ENCODE measurements around the gene SIKE1. TPM values are rescaled to one million over a fixed set of nuclear protein-coding genes. Genes with fewer than 3 reads are reported as not detected.
A peak's percentile ranks its signal among the peaks of the same experiment; 100 is the strongest.
"Not testable (repeated sequence)": the region's sequence is repeated elsewhere in the genome, so short reads cannot be mapped to it uniquely, and the experiment has no call there.

SIKE1 gene
- total RNA-seq = 10 to 100 TPM; 62.7 to 71.0 TPM

GRCh38 chr1:114780344-114781226, at the start of gene SIKE1:
SIKE1 (minus strand) TSS chr1:114780685; CDS start chr1:114780607, 78 bp downstream.
- DNase-seq (peak; percentile 98), ATAC-seq (peak; percentile 98)
- CTCF ChIA-PET = interaction anchor here (1.2 kb wide), 1 partner anchor 16 kb away, joined by 3 read pairs; no protein-coding TSS in a partner anchor
- Mint-ChIP-seq H3K4me1 (peaks cover 22% of the 10 kb centered on the region), H3K27ac (peak within 1 kb of the TSS; percentile 99), H3K9me3 (ENCODE audit: low read depth) (no peaks in the 10 kb centered on the region), H3K27me3 (peaks cover 16% of the 10 kb centered on the region), H3K4me3 (peak within 1 kb of the TSS; percentile 100), H3K36me3 (peaks cover 31% of the 10 kb centered on the region)

GRCh38 chr1:114830075-114830474, 49.6 kb upstream of the SIKE1 start:
- H3K4me3 Mint-ChIP-seq; H3K9me3 Mint-ChIP-seq (ENCODE audit: low read depth); DNase-seq; H3K27me3 Mint-ChIP-seq; ATAC-seq; CTCF ChIA-PET; H3K36me3 Mint-ChIP-seq; H3K4me1 Mint-ChIP-seq; H3K27ac Mint-ChIP-seq: not testable (repeated sequence)

GRCh38 chr1:114828251-114828650, 47.8 kb upstream of the SIKE1 start:
- CTCF ChIA-PET = no interaction called here
- ATAC-seq (no peak), DNase-seq (no peak)
- peaks cover 14% of the 10 kb centered on the region for H3K27me3 Mint-ChIP-seq
- H3K27ac Mint-ChIP-seq = no peak overlapping the region
- no peak overlapping the region for H3K4me3 Mint-ChIP-seq
- H3K36me3 Mint-ChIP-seq = no peaks in the 10 kb centered on the region
- no peaks in the 10 kb centered on the region for H3K4me1 Mint-ChIP-seq
- H3K9me3 Mint-ChIP-seq (ENCODE audit: low read depth) = no peaks in the 10 kb centered on the region

DNA sequence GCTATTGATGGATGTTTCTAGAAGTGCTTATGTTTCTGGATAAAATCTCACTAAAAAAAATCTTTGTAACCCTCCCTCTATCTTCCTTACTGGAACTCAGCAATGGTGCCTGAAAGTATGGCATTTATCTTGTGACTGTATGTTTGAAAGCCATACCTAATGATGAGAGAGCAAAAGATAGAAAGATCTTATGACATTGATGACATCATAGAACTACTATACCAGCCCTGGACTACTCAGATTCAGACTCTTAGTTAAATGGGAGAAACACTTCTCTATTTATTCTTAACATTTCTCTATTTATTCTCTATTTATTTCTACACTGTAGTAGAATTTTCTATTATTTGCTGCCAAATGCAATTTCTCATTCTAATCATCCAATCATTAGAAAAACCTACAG, 41.5 kb upstream of the SIKE1 start:
- CTCF ChIA-PET = no interaction called here
- DNase-seq (no peak), ATAC-seq (no peak)
- peaks cover 2% of the 10 kb centered on the region for H3K9me3 Mint-ChIP-seq (ENCODE audit: low read depth)
- H3K36me3 Mint-ChIP-seq = no peaks in the 10 kb centered on the region
- H3K27me3 Mint-ChIP-seq = peaks cover 23% of the 10 kb centered on the region
- no peak overlapping the region for H3K27ac Mint-ChIP-seq
- H3K4me1 Mint-ChIP-seq = no peaks in the 10 kb centered on the region
- H3K4me3 Mint-ChIP-seq = no peak overlapping the region

DNA sequence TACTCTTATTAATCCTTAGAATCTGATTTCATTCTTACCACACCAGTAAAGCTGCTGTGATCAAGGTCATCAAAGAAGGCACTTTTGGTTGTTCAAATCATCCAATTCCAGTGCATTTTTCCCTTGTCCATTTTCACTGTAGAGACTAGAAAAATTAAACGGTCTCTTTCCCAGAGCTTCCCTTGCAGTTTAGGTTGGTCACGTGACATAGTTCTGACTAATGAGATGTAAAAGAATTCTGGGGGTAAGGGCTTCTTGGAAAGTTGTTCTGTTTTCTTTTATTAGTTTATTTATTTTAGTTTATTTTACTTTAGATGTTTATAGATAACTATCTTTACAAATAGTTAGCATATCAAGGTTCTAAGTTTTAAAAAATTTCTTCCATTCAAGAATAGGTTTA, 39.9 kb upstream of the SIKE1 start:
- no peak for ATAC-seq
- Mint-ChIP-seq H3K4me3 (no peak overlapping the region), H3K27me3 (peaks cover 19% of the 10 kb centered on the region), H3K36me3 (no peaks in the 10 kb centered on the region), H3K4me1 (no peaks in the 10 kb centered on the region), H3K27ac (no peak overlapping the region), H3K9me3 (ENCODE audit: low read depth) (peaks cover 2% of the 10 kb centered on the region)
- CTCF ChIA-PET = no interaction called here
- DNase-seq = no peak

DNA sequence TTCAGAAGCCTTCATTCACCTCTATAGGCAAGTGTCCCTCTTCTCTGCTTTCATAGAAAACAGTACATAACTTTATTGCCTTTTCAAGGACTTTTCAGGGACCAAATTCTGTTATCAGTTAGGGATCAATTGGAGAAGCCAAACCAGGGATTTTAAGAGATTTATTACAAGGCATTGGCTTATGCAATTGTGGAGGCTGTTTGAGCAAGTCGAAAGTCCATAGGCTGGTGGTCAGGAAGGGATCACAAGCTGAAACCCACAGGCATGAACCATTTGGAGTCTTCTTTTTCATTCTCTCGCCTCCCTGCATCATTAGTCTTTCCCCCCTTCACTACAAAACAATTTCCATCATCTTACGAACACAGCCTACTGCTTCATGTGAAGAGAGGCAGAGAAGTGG, 39.4 kb upstream of the SIKE1 start:
- Mint-ChIP-seq H3K9me3 (ENCODE audit: low read depth) (peaks cover 2% of the 10 kb centered on the region), H3K4me3 (no peak overlapping the region), H3K27me3 (peaks cover 16% of the 10 kb centered on the region), H3K27ac (no peak overlapping the region), H3K4me1 (no peaks in the 10 kb centered on the region), H3K36me3 (no peaks in the 10 kb centered on the region)
- CTCF ChIA-PET = no interaction called here
- ATAC-seq = no peak
- no peak for DNase-seq

- H3K4me3 Mint-ChIP-seq; H3K4me1 Mint-ChIP-seq; DNase-seq; H3K36me3 Mint-ChIP-seq; ATAC-seq; H3K27me3 Mint-ChIP-seq; H3K27ac Mint-ChIP-seq; H3K9me3 Mint-ChIP-seq (ENCODE audit: low read depth); CTCF ChIA-PET: not testable (repeated sequence)
These were observed 24.0 kb upstream of the SIKE1 start for GRCh38 chr1:114804449-114804848.

- Mint-ChIP-seq H3K4me3 (no peak overlapping the region), H3K27ac (no peak overlapping the region), H3K36me3 (no peaks in the 10 kb centered on the region), H3K4me1 (peaks cover 5% of the 10 kb centered on the region), H3K27me3 (peaks cover 4% of the 10 kb centered on the region), H3K9me3 (ENCODE audit: low read depth) (no peaks in the 10 kb centered on the region)
- CTCF ChIA-PET = no interaction called here
- DNase-seq (peak; percentile 44), ATAC-seq (no peak)
These were observed 22.5 kb upstream of the SIKE1 start for GRCh38 chr1:114803001-114803400.

GRCh38 chr1:114794038-114794437, 13.6 kb upstream of the SIKE1 start:
- no peak for DNase-seq
- H3K4me3 Mint-ChIP-seq = no peak overlapping the region
- no peaks in the 10 kb centered on the region for H3K4me1 Mint-ChIP-seq
- H3K36me3 Mint-ChIP-seq = no peaks in the 10 kb centered on the region
- H3K9me3 Mint-ChIP-seq (ENCODE audit: low read depth) = no peaks in the 10 kb centered on the region
- CTCF ChIA-PET = no interaction called here
- no peak overlapping the region for H3K27ac Mint-ChIP-seq
- H3K27me3 Mint-ChIP-seq = peaks cover 33% of the 10 kb centered on the region
- ATAC-seq = no peak

- ATAC-seq; H3K4me1 Mint-ChIP-seq; H3K4me3 Mint-ChIP-seq; DNase-seq; CTCF ChIA-PET; H3K9me3 Mint-ChIP-seq (ENCODE audit: low read depth); H3K36me3 Mint-ChIP-seq; H3K27ac Mint-ChIP-seq: not testable (repeated sequence)
- peaks cover 46% of the 10 kb centered on the region for H3K27me3 Mint-ChIP-seq
These were observed 10.1 kb upstream of the SIKE1 start for GRCh38 chr1:114790581-114790980.

DNA sequence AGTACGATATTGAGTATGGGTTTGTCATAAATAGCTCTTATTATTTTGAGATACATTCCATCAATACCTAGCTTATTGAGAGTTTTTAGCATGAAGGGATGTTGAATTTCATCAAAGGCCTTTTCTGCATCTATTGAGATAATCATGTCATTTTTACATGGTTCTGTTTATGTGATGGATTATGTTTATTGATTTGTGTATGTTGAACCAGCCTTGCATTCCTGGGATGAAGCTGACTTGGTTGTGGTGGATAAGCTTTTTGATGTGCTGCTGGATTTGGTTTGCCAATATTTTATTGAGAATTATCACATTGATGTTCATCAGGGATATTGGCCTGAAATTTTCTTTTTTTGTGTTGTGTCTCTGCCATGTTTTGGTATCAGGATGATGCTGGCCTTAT, 6.0 kb upstream of the SIKE1 start:
- H3K4me1 Mint-ChIP-seq; DNase-seq; H3K9me3 Mint-ChIP-seq (ENCODE audit: low read depth); H3K27ac Mint-ChIP-seq; ATAC-seq; H3K36me3 Mint-ChIP-seq; H3K4me3 Mint-ChIP-seq; CTCF ChIA-PET: not testable (repeated sequence)
- peaks cover 49% of the 10 kb centered on the region for H3K27me3 Mint-ChIP-seq

DNA sequence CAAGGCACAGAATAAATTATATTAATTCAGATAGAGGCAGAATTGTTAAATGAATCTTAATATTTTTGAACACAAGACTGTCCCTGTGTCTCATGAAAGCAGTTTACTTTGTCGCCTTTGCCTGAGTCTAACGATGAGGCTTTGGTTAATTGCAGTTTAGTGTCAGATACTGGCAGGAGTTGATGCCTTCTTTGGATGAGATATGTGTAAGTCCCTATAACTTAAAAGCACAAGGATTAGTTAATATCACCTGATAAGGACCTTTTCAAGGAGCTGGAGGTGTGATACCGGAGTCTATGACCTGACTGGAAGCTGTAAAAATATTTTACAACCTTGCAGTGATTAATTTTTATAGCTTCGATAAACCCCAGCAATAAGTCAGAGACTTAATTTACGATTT, 2.0 kb upstream of the SIKE1 start:
- Mint-ChIP-seq H3K4me1 (peaks cover 22% of the 10 kb centered on the region), H3K4me3 (no peak overlapping the region), H3K27ac (no peak overlapping the region), H3K27me3 (peaks cover 33% of the 10 kb centered on the region), H3K9me3 (ENCODE audit: low read depth) (peaks cover 5% of the 10 kb centered on the region), H3K36me3 (peaks cover 19% of the 10 kb centered on the region)
- DNase-seq (no peak), ATAC-seq (no peak)
- CTCF ChIA-PET = interaction anchor here (1.0 kb wide), 2 partner anchors 13 to 75 kb away, joined by 3 read pairs; no protein-coding TSS in a partner anchor

GRCh38 chr1:114779722-114780121, 763 bp downstream of the SIKE1 start:
- peak overlapping the region; percentile 99 for H3K27ac Mint-ChIP-seq
- no peak for DNase-seq
- H3K4me1 Mint-ChIP-seq = peaks cover 22% of the 10 kb centered on the region
- peaks cover 33% of the 10 kb centered on the region for H3K36me3 Mint-ChIP-seq
- peaks cover 10% of the 10 kb centered on the region for H3K27me3 Mint-ChIP-seq
- peak overlapping the region; percentile 100 for H3K4me3 Mint-ChIP-seq
- CTCF ChIA-PET = interaction anchor here (1.2 kb wide), 1 partner anchor 15 kb away, joined by 3 read pairs; no protein-coding TSS in a partner anchor
- no peaks in the 10 kb centered on the region for H3K9me3 Mint-ChIP-seq (ENCODE audit: low read depth)
- ATAC-seq = no peak

DNA sequence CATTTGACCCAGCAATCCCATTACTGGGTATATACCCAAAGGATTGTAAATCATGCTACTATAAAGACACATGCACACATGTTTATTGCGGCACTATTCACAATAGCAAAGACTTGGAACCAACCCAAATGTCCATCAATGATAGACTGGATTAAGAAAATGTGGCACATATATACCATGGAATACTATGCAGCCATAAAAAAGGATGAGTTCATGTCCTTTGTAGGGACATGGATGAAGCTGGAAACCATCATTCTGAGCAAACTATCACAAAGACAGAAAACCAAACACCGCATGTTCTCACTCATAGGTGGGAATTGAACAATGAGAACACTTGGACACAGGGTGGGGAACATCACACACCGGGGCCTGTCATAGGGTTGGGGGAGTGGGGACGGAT, 3.8 kb downstream of the SIKE1 start:
- ATAC-seq; H3K27ac Mint-ChIP-seq; H3K9me3 Mint-ChIP-seq (ENCODE audit: low read depth); H3K27me3 Mint-ChIP-seq; H3K4me3 Mint-ChIP-seq; DNase-seq; CTCF ChIA-PET: not testable (repeated sequence)
- H3K36me3 Mint-ChIP-seq = peaks cover 40% of the 10 kb centered on the region
- H3K4me1 Mint-ChIP-seq = peaks cover 22% of the 10 kb centered on the region
